HG02610 (cell line): ENCODE results near the gene STAT5B.
"Not testable (repeated sequence)": the region's sequence is repeated elsewhere in the genome, so short reads cannot be mapped to it uniquely, and the experiment has no call there.

Source experiments
- ATAC-seq: cut with Tn5 transposase; IDR thresholded peaks from one replicate; pipeline ENCODE4 v1.9.1; 2021; ENCODE audit warnings: mild to moderate bottlenecking, moderate library complexity; ENCODE audit not compliant: unreplicated experiment

Gene STAT5B

DNA sequence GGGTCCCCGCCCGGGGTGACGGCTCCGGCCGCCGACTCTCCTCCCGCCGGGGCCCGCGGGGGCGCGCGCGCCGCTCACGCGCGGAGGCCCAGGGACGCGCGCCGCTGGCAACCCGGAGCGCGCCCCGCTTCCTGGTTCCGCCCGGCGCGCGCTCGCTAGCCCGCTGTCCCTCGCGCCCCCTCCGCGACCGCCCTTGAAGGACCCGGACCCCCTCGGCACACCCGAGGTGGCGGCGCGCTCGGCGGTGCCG, at the start of gene STAT5B:
STAT5B (minus strand) TSS at position 33 of the 250 bp plus-strand sequence. CDS start 44,264 bp downstream, outside the sequence.
- peak; percentile 60 for ATAC-seq

DNA sequence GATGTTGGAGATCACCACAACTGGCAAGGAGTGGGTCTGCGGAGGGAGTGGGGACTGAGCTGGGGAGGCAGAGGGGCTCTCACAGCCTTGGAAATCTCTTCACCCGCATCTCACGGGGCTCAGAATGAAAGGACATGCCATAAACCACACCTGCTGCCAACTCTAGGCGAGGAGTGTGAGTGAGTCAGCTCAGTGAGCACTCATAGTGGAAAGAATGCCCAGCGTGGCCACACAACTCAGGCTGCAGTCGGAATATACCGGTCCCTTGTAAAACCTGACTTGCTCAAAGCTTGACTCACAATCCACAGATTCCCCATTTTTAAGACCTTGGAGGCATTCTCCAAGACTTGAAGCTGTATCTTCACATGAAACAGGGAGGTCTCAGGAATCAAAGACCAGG, 48.8 kb upstream of the STAT5B start:
- ATAC-seq, result no peak

DNA sequence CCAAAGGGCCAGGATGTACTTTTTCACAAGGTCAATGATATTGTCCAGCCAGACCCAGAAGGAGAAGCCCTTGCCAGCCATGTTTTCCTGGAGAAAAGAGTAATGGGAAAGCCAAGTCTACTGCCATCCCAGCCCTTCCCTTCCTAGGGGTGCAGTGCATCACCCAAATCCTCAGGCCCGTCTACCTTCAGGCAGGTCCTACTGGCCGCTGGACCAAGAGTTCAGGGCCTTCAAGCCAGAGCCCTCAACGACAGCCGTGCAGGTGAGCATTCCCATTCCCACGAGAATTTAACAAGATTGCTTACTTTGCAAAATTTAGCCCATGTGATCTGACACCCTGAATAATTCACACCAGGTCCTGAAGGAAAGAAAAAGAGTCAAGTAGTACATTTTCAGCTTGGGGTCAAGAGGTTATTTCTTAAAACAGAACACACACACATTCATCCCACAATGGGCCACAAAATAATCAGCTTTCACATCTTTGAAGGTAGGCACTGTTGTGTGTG, 47.1 kb upstream of the STAT5B start:
- no peak for ATAC-seq

- ATAC-seq, result peak; percentile 63
These were observed 46.4 kb upstream of the STAT5B start for GRCh38 chr17:42322382-42323267.

DNA sequence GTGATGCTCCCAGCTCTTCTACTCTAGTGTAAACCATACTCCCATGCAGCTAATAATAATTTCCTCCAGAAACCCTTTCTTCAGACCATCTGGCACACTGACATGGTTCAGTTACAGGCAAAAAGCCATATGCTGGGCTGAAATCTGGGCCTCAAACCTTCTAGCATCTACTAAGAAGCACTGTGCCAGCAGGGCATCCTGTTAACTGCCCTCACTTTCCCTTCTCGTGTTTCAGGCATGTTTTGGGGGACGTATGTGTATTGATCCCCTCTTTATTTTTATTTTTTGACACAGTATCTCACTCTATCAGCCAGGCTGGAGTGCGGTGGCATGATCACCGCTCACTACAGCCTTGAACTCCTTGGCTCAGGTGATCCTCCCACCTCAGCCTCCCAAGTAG, 45.4 kb upstream of the STAT5B start:
- no peak for ATAC-seq

DNA sequence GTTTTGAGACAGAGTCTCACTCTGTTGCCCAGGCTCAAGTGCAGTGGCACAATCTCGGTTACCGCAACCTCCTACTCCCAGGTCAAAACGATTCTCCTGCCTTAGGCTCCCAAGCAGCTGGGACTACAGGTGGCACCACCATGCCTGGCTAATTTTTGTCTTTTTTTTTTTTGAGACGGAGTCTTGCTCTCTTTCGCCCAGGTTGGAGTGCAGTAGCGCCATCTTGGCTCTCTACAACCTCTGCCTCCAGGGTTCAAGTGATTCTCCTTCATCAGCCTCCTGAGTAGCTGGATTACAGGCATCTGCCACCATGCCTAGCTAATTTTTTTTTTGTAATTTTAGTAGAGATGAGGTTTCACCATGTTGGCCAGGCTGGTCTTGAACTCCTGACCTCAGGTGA, 41.8 kb upstream of the STAT5B start:
- ATAC-seq, result not testable (repeated sequence)

DNA sequence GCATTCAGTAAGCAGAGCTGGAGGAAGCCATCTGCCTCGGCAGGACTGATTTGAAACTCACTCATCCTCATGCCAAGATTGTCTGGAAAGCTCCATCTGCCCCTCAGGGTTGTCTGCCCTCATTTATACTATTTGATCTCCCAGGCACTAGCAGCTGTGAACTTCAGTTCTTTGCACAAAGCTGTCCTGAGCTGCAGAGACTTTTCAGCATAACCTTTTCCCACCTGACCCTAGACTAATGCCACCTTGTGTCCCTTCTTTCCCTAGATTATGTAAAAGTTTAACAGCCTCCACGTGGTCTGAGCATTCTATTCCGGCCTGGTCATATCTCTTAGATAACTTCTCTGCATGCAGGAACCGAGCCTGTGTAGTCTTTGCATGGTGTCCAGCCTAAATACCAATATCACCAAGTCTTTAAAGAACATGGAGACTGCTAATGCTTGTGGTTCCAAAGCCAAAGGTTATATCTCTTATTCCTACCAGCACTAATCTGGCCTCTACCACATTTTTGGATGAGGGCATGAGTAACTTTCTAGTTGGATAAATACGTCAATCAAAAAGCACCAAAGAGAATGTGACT, 41.2 kb upstream of the STAT5B start:
- ATAC-seq, result no peak

GRCh38 chr17:42316755-42317154, 40.6 kb upstream of the STAT5B start:
- ATAC-seq, result no peak

GRCh38 chr17:42315402-42316156, 39.4 kb upstream of the STAT5B start:
- no peak for ATAC-seq

GRCh38 chr17:42313773-42314566, 37.8 kb upstream of the STAT5B start:
- ATAC-seq, result no peak

DNA sequence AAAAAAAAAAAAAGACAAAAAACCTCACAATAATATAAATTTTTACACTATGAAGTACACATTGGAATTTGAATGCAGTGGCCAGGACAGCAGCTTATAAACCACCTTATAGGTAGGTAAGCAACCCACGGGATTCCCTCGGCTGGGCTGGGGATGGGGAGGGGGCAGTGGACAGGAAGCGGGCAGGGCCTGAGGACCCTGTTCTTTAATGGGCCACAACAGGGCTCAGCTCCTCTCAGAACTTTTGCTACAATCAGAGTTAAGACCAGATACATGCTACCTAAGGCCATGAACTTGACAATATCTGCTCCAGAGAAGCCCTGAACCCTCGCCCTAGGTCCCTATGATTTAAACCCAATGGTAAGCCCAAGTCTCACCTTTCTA, 37.2 kb upstream of the STAT5B start:
- no peak for ATAC-seq

DNA sequence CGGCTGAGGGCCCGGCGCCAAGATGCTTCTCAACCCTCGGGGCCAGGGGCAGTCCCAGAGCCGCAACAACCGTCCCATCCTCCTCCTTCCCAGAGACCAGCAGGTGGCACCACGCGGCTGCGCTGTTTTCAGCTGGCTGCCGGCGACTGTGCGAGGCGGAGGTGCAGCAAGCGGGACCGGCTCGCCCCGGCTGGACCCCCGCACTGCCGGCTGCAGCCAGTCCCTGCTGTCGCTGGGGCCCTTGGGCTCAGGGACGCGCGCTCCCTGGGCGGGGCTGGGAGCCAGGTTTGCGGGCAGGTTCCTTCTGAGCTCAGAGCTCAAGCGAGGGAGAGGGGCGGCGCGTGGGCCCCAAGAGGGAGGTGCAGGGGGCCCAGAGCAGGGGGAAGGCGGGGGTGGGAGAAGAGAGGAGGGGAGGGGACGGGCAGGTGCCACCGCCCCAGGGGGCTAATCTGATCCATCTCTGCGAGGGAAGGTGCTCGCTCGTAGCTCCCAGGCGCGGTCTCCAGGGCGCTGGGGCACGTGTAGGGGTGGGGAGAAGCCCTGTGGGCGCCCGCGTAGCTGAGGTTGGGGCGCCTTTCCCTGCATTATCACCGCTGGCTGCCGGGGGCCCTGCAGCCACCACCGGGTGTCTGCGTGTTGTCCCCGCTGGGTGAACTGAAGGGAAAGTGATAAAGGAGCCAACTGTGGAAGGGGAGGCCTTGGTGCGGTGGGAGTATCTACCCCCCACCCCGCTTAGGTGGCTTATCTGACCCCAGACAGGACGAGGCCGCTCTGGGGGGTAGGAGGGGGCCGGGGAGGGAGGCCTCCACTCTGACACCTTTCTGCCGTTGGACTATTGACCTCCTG, 36.3 kb upstream of the STAT5B start:
- ATAC-seq, result no peak

DNA sequence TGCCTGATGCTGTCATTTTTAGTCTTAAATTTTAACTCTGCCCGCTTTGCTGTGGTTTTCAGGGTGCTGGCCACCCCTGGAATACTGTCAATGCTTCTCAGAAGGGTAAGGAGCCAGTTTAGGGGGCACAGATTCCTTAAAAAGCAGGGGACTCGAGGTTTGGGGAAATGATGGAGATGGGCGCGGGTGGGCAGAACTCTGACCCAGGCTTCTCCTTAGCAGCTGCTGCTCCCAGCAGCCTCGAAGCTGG, 35.8 kb upstream of the STAT5B start:
- no peak for ATAC-seq

GRCh38 chr17:42311240-42312034, 35.2 kb upstream of the STAT5B start:
- no peak for ATAC-seq

DNA sequence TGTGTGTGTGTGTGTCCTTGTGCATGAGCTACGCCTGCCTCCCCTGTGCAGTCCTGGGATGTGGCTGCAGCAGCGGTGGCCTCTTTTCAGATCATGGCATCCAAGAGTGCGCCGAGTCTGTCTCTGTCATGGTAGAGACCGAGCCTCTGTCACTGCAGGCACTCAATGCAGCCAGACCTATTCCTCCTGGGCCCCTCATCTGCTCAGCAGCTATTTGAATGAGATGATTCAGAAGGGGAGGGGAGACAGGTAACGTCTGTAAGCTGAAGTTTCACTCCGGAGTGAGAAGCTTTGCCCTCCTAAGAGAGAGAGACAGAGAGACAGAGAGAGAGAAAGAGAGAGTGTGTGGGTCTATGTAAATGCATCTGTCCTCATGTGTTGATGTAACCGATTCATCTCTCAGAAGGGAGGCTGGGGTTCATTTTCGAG, 34.6 kb upstream of the STAT5B start:
- ATAC-seq, result no peak

DNA sequence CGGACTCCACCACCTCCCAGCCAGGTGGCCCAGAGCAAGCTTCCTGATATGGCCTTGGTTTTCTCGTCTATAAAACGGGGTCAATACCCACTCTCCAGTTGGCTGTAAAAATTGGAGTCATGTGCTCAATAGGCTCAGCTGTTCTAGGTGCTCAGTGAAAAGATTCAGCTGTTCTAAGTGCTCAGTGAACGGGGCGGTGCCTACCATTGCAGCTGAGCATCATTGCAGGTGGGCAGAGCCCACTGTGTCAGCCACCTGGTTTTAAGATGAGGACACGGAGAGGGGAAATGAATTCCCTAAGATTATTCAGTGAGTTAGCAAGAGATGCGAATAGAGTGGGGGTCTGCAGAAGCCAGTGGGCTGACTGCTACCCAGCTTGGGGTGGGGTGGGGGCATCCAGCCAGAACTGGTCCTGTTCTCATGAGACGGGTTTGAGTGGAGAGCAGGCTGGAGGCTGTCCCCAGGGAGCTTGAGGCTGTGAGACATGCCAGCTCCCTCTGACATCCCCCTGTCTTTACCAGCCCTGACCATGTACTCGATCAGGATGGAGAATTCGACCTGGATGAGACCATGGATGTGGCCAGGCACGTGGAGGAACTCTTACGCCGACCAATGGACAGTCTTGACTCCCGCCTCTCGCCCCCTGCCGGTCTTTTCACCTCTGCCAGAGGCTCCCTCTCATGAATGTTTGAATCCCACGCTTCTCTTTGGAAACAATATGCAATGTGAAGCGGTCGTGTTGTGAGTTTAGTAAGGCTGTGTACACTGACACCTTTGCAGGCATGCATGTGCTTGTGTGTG, 34.0 kb upstream of the STAT5B start:
- no peak for ATAC-seq

- ATAC-seq, result no peak
These were observed 33.0 kb upstream of the STAT5B start for GRCh38 chr17:42309142-42309541.

DNA sequence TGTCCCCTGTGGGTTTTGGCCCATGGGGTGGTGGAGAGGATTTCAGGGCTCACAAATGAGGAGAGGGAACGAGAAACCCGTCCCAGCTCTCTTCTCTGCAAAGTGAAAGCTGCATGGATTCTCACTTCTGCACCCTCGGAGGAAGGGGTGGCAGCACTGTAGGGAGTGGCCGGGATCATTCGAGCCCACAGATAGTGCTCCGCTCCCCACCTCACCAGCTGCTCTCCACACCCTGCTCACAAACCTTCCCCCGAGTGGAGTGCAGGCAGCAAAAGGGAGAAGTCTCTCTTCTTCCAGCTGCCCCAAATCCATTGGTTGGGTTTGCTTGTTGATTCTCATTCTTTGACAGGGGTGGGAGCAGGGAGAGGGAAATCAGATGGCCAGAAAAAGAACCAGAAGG, 32.3 kb upstream of the STAT5B start:
- no peak for ATAC-seq
